Fibroblast of skin of right quadriceps (primary cell): ENCODE results near the gene TSPAN11.
"Not testable (repeated sequence)": the region's sequence is repeated elsewhere in the genome, so short reads cannot be mapped to it uniquely, and the experiment has no call there.

Experiments used
- DNase-seq: peaks from one replicate; pipeline ENCODE4 v3.0.0-alpha.2; 2013

TSPAN11 gene

GRCh38 chr12:31021809-31022494, 95.4 kb downstream of the TSPAN11 start:
- DNase-seq, result no peak

- no peak for DNase-seq
These were observed 96.8 kb downstream of the TSPAN11 start for GRCh38 chr12:31023271-31023724.

GRCh38 chr12:31026202-31026601, 99.7 kb downstream of the TSPAN11 start:
- no peak for DNase-seq

- DNase-seq, result not testable (repeated sequence)
These were observed 100.5 kb downstream of the TSPAN11 start for GRCh38 chr12:31027006-31027405.

GRCh38 chr12:31029468-31029867, 102.9 kb downstream of the TSPAN11 start:
- no peak for DNase-seq

- DNase-seq, result no peak
These were observed 103.5 kb downstream of the TSPAN11 start for GRCh38 chr12:31029916-31030562.

- no peak for DNase-seq
These were observed 105.4 kb downstream of the TSPAN11 start for GRCh38 chr12:31031951-31032335.

- DNase-seq, result no peak
These were observed 106.6 kb downstream of the TSPAN11 start for GRCh38 chr12:31033146-31033545.

- DNase-seq, result no peak
These were observed 107.1 kb downstream of the TSPAN11 start for GRCh38 chr12:31033681-31034080.

GRCh38 chr12:31034372-31034771, 107.8 kb downstream of the TSPAN11 start:
- DNase-seq, result no peak

GRCh38 chr12:31035226-31035625, 108.7 kb downstream of the TSPAN11 start:
- DNase-seq, result peak; percentile 6

GRCh38 chr12:31035967-31036665, 109.6 kb downstream of the TSPAN11 start:
- peak; percentile 7 for DNase-seq

GRCh38 chr12:31037028-31037427, 110.5 kb downstream of the TSPAN11 start:
- no peak for DNase-seq

GRCh38 chr12:31037931-31038330, 111.4 kb downstream of the TSPAN11 start:
- DNase-seq, result no peak

GRCh38 chr12:31041033-31041564, 114.6 kb downstream of the TSPAN11 start:
- DNase-seq, result no peak
